GM12878 (cell line): ENCODE measurements around the gene HM13. TPM values are rescaled to one million over a fixed set of nuclear protein-coding genes. Genes with fewer than 3 reads are reported as not detected.

Experiments
- ATAC-seq: fragments of 200-7000 bp; cut with Tn5 transposase; 3 replicates; pipeline ENCODE4 v1.9.1; 2020; ENCODE audit warnings: mild to moderate bottlenecking, moderate library complexity
- BruUV-seq: library from RNA; stranded (reverse); fragments of 400-500 nt; replicated peaks from 2 replicates; lab custom pipeline; 2021; lab: Mats Ljungman, UMichigan
- CTCF ChIA-PET: fragments of 300-600 bp; sonication (Branson Sonifier 250); formaldehyde crosslinking; extraction: SDS; loops from one replicate; lab custom pipeline; 2021; ENCODE audit warnings: inconsistent platforms; lab: Yijun Ruan, JAX
- POLR2A ChIA-PET: fragments of 350-600 bp; formaldehyde crosslinking; extraction: SDS; loops from one replicate; lab custom pipeline; 2021; ENCODE audit warnings: inconsistent platforms; lab: Charles Lee
- RAD21 ChIA-PET: fragments of 300-600 bp; sonication (Branson Sonifier 250); formaldehyde crosslinking; loops from one replicate; lab custom pipeline; 2023; ENCODE audit warnings: antibody characterized with exemption; ENCODE audit not compliant: unreplicated experiment; lab: Charles Lee
- SMC1A ChIA-PET: fragments of 300-600 bp; sonication (Branson Sonifier 250); formaldehyde crosslinking; loops from one replicate; lab custom pipeline; 2023; ENCODE audit not compliant: unreplicated experiment, uncharacterized antibody; lab: Charles Lee
- DNase-seq: peaks from one replicate; pipeline ENCODE4 v3.0.0-alpha.2; 2011; ENCODE audit warnings: low read depth, low spot score
- FAIRE-seq: peaks from 3 replicates; lab custom pipeline; 2011; peaks lifted over from hg19 to GRCh38; lab: Jason Lieb, UNC
- H2AFZ ChIP-seq: 2 replicates; pipeline ENCODE4 v1.6.0; 2011; ENCODE audit warnings: low read depth, low read length, control low read depth; ENCODE audit not compliant: control insufficient read depth
- H3K27ac ChIP-seq: 2 replicates; pipeline ENCODE4 v1.5.1; 2011; ENCODE audit warnings: control low read depth; ENCODE audit not compliant: control insufficient read depth, insufficient read depth
- H3K27me3 ChIP-seq, 2 experiments: replicated peaks in 1 of 2; 2 replicates each; pipeline versions ENCODE4 v1.6.0 to v1.6.1; 2011; ENCODE audit warnings: low read length in 1 of 2; ENCODE audit not compliant: control insufficient read depth in 2 of 2, insufficient read depth in 2 of 2
- H3K36me3 ChIP-seq, 2 experiments: 2 replicates each; pipeline ENCODE4 v1.5.1; 2011; ENCODE audit warnings: low read length in 1 of 2; ENCODE audit not compliant: control insufficient read depth in 2 of 2, insufficient read depth in 2 of 2
- H3K4me1 ChIP-seq: 2 replicates; pipeline ENCODE4 v1.6.1; 2011; ENCODE audit warnings: mild to moderate bottlenecking, low read length, moderate library complexity, mixed read lengths; ENCODE audit not compliant: control insufficient read depth, insufficient read depth
- H3K4me2 ChIP-seq: 2 replicates; pipeline ENCODE4 v1.6.0; 2011; ENCODE audit warnings: control low read depth; ENCODE audit not compliant: control insufficient read depth, insufficient read depth
- H3K4me3 ChIP-seq: fragments of 200-600 bp; sonication (generic); 2 replicates; pipeline ENCODE4 v1.5.1; 2016
- H3K79me2 ChIP-seq: 2 replicates; pipeline ENCODE4 v1.6.0; 2011; ENCODE audit warnings: low read length; ENCODE audit not compliant: control insufficient read depth, insufficient read depth
- H3K9ac ChIP-seq: 2 replicates; pipeline ENCODE4 v1.8.0; 2011; ENCODE audit warnings: low read length, control low read depth, mixed read lengths; ENCODE audit not compliant: control insufficient read depth, insufficient read depth
- H3K9me3 ChIP-seq: replicated peaks from 3 replicates; pipeline ENCODE4 v1.5.1; 2011; ENCODE audit warnings: mild to moderate bottlenecking, low read length; ENCODE audit not compliant: control insufficient read depth, insufficient read depth
- H4K20me1 ChIP-seq: 2 replicates; pipeline ENCODE4 v1.6.0; 2011; ENCODE audit not compliant: control insufficient read depth, insufficient read depth
- HCFC1 ChIP-seq: fragments of 150-350 bp; IDR thresholded peaks from 2 replicates; pipeline ENCODE4 v1.6.1; 2014; ENCODE audit warnings: low read length
- NFXL1 ChIP-seq: fragments of 450-650 bp; IDR thresholded peaks from 2 replicates; pipeline ENCODE4 v1.6.1; 2017; ENCODE audit warnings: antibody characterized with exemption, mild to moderate bottlenecking, borderline replicate concordance
- POLR2A ChIP-seq: IDR thresholded peaks from 2 replicates; pipeline ENCODE4 v1.6.1; 2011; ENCODE audit warnings: low read depth, mild to moderate bottlenecking, low read length
- RAD51 ChIP-seq: fragments of 450-650 bp; IDR thresholded peaks from 2 replicates; pipeline ENCODE4 v1.6.1; 2016; ENCODE audit warnings: moderate library complexity, mild to moderate bottlenecking, inconsistent platforms
- RUNX3 ChIP-seq: IDR thresholded peaks from 2 replicates; pipeline ENCODE4 v1.6.1; 2012; ENCODE audit warnings: low read length, inconsistent platforms
- SMC3 ChIP-seq: IDR thresholded peaks from 2 replicates; pipeline ENCODE4 v1.6.1; 2011; ENCODE audit warnings: low read length, improper control_type of control experiment, borderline replicate concordance
- SREBF1 ChIP-seq: IDR thresholded peaks from 2 replicates; pipeline ENCODE4 v1.6.1; 2012; ENCODE audit warnings: mild to moderate bottlenecking, low read length
- WGBS: methylation state at CpG from one replicate; pipeline ENCODE4 v1.1.6; 2016; ENCODE audit warnings: low lambda C conversion rate; ENCODE audit not compliant: insufficient replicate concordance, insufficient coverage; ENCODE audit errors: missing lambda C conversion rate; 5-methylcytosine and 5-hydroxymethylcytosine counted together
- in situ Hi-C: fragments of 300-500 bp; cut with MboI; formaldehyde crosslinking; loops from 9 replicates; pipeline ENCODE4 v1.14.3; 2018; ENCODE audit warnings: mixed read lengths
- intact Hi-C: fragments of 100-400 bp; cut with micrococcal nuclease; formaldehyde crosslinking; loops from one replicate; pipeline ENCODE4 v1.14.2; 2022; ENCODE audit not compliant: unreplicated experiment
- polyA plus RNA-seq, 11 experiments: library from polyadenylated mRNA; depleted of rRNA in 4 of 11; unstranded in 6 of 11; stranded (reverse) in 5 of 11; fragments of >200 nt; fragmentation: Nextera tagmentation in 4 of 11; fragmentation: Illumina TruSeq in 1 of 11; extraction: Ambion mirVana in 4 of 11; extraction: Trizol in 1 of 11; gene quantifications; 1 replicate in 1 of 11; 2 replicates in 10 of 11; pipeline versions ENCODE4 v1.2.1 to v1.2.3, GENCODE V29; 2011 to 2016; ENCODE audit warnings: inconsistent platforms in 2 of 11, missing spikeins in 2 of 11, low read depth in 1 of 11
- total RNA-seq, 4 experiments: library from RNA; depleted of rRNA in 3 of 4; stranded (reverse); fragments of >200 nt in 3 of 4; fragmentation: Illumina TruSeq in 1 of 4; extraction: Trizol in 1 of 4; gene quantifications; 2 replicates each; pipeline versions ENCODE4 v1.2.1 to v1.2.3, GENCODE V29; 2013 to 2021
- TF ChIP-seq, protein P1 (sequence below): fragments of 450-650 bp; IDR thresholded peaks from 2 replicates; pipeline ENCODE4 v1.6.1; 2017; ENCODE audit warnings: low read depth, mild to moderate bottlenecking, moderate library complexity
- TF ChIP-seq, protein P2 (sequence below): fragments of 450-650 bp; formaldehyde crosslinking; IDR thresholded peaks from 2 replicates; pipeline ENCODE4 v1.4.0; 2022; ENCODE audit warnings: mild to moderate bottlenecking, moderate library complexity

HM13 gene
- total and polyA plus RNA-seq, 10 of the 15 experiments (the other 5 are each of a cell fraction or from before 2014, with no cell fraction given) = 4.8 to 185 (median 81.7) TPM

DNA sequence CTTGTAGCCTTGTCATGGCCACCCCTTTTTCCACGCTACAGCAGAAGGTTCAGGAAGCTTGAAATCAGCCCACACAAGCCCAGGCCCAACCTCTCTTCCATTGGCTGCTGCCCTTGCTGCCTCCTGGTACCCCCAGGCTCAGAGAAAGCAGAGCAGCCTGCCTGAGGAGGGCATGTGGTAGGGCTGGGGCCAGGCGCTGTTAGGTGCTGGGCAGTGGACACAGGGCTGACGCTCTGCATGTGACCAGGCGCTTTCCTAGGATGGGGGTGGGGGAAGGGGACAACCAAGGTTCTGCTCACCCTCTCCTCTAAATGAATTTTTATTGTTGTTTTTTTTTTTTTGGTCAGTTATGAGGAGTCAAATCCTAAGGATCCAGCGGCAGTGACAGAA lies 54.5 kb downstream of the HM13 start:
- Histone ChIP-seq H2AFZ (no peak overlapping the region), H3K79me2 (no peaks in the 10 kb centered on the region), H3K9ac (no peak overlapping the region), H3K4me2 (no peak overlapping the region), H3K27ac (no peak overlapping the region), H3K27me3 (no peaks in the 10 kb centered on the region)
- intact Hi-C loops = loop anchor here (1.0 kb wide), 1 partner anchor 45 kb away; no protein-coding TSS in a partner anchor
- in situ Hi-C loops = no loop called here
- ATAC-seq = no peak
- TF ChIP-seq RAD51 (no peak), POLR2A (peak; percentile 34; the same call in 1 of the 2 replicates)
- TF ChIP-seq, all 136 proteins: peak for 1
- peaks cover 12% of the 10 kb centered on the region for H3K4me1 ChIP-seq
- CTCF ChIA-PET = interaction anchor here (0.8 to 29.1 kb wide), 9 partner anchors 9 to 155 kb away, joined by 3 to 958 read pairs (median 7); partner anchors contain the start of genes BCL2L1 and ID1
- SMC1A ChIA-PET = interaction anchor here (1.8 to 10.3 kb wide), 2 partner anchors 36 to 44 kb away, joined by 8 to 108 read pairs; partner anchors contain the start of gene ID1
- POLR2A ChIA-PET = interaction anchor here (0.5 to 1.9 kb wide), 3 partner anchors 9 to 44 kb away, joined by 3 to 9 read pairs (median 5); no protein-coding TSS in a partner anchor
- no peak for FAIRE-seq
- BruUV-seq = no TSS peak
- no peak overlapping the region for H3K4me3 ChIP-seq
- 90% methylated on average over 5 of the region's 5 CpGs for WGBS
- H3K36me3 ChIP-seq = peaks cover 11 to 14% of the 10 kb centered on the region in 2 experiments; a peak in 3 of 4 replicates
- no peaks in the 10 kb centered on the region for H4K20me1 ChIP-seq
- no peaks in the 10 kb centered on the region for H3K9me3 ChIP-seq
- DNase-seq = no peak
- RAD21 ChIA-PET = interaction anchor here (0.6 to 4.2 kb wide), 6 partner anchors 11 to 155 kb away, joined by 3 to 83 read pairs (median 6); partner anchors contain the start of gene ID1

DNA sequence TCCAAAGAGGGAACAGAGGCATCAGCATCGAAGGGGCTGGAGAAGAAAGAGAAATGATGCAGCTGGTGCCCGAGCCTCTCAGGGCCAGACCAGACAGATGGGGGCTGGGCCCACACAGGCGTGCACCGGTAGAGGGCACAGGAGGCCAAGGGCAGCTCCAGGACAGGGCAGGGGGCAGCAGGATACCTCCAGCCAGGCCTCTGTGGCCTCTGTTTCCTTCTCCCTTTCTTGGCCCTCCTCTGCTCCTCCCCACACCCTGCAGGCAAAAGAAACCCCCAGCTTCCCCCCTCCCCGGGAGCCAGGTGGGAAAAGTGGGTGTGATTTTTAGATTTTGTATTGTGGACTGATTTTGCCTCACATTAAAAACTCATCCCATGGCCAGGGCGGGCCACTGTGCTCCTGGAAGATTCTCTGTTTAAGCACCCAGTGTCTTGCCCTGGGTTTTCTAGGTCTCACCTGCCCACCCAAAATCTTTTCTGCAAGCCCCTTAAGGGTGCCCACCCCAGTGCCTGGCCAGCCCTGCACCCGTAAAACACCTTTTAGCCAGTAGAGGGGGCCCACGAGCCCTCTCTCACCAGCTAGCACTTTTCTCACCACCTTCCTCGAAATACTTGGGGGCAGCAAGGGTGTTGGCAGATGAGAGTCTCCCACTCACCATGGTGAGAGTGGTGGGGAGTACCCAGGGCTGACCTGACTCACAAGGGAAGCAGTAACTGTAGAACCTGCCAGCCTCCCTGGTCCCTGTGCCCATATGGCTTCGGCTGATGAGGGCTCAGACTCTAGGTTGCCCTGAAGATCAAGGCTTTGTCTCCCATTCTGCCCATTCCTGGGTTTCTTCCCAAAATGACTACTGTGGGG lies 55.1 kb downstream of the HM13 start:
- H2AFZ ChIP-seq = no peak overlapping the region
- ChIA-PET POLR2A (interaction anchor here (1.9 kb wide), 1 partner anchor 43 kb away, joined by 9 read pairs; no protein-coding TSS in a partner anchor), CTCF (interaction anchor here (0.6 to 29.1 kb wide), 15 partner anchors 8 to 154 kb away, joined by 3 to 958 read pairs (median 4); partner anchors contain the start of genes BCL2L1 and ID1), SMC1A (interaction anchor here (1.0 to 10.3 kb wide), 3 partner anchors 12 to 43 kb away, joined by 3 to 108 read pairs (median 8); partner anchors contain the start of gene ID1), RAD21 (interaction anchor here (0.6 to 4.2 kb wide), 6 partner anchors 9 to 154 kb away, joined by 3 to 83 read pairs (median 6); partner anchors contain the start of gene ID1)
- H3K27ac ChIP-seq = no peak overlapping the region
- H3K9me3 ChIP-seq = no peaks in the 10 kb centered on the region
- H3K4me3 ChIP-seq = no peak overlapping the region
- peaks cover 12% of the 10 kb centered on the region for H3K4me1 ChIP-seq
- no peak for DNase-seq
- peak; percentile 38 for ATAC-seq
- no peaks in the 10 kb centered on the region for H3K79me2 ChIP-seq
- H3K9ac ChIP-seq = no peak overlapping the region
- intact Hi-C loops = loop anchor here (1.0 kb wide), 1 partner anchor 44 kb away; no protein-coding TSS in a partner anchor
- peaks cover 9 to 11% of the 10 kb centered on the region in 2 experiments; a peak in 3 of 4 replicates for H3K36me3 ChIP-seq
- FAIRE-seq = peak; percentile 64
- 45% methylated on average over 10 of the region's 10 CpGs for WGBS
- no TSS peak for BruUV-seq
- in situ Hi-C loops = loop anchor here (5.0 kb wide), 1 partner anchor 38 kb away; the partner anchor contains the start of gene ID1
- no peaks in the 10 kb centered on the region for H3K27me3 ChIP-seq
- H3K4me2 ChIP-seq = no peak overlapping the region
- H4K20me1 ChIP-seq = no peaks in the 10 kb centered on the region
- TF ChIP-seq, protein P1, sequence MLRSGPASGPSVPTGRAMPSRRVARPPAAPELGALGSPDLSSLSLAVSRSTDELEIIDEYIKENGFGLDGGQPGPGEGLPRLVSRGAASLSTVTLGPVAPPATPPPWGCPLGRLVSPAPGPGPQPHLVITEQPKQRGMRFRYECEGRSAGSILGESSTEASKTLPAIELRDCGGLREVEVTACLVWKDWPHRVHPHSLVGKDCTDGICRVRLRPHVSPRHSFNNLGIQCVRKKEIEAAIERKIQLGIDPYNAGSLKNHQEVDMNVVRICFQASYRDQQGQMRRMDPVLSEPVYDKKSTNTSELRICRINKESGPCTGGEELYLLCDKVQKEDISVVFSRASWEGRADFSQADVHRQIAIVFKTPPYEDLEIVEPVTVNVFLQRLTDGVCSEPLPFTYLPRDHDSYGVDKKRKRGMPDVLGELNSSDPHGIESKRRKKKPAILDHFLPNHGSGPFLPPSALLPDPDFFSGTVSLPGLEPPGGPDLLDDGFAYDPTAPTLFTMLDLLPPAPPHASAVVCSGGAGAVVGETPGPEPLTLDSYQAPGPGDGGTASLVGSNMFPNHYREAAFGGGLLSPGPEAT = no peak
- TF ChIP-seq, protein P2, sequence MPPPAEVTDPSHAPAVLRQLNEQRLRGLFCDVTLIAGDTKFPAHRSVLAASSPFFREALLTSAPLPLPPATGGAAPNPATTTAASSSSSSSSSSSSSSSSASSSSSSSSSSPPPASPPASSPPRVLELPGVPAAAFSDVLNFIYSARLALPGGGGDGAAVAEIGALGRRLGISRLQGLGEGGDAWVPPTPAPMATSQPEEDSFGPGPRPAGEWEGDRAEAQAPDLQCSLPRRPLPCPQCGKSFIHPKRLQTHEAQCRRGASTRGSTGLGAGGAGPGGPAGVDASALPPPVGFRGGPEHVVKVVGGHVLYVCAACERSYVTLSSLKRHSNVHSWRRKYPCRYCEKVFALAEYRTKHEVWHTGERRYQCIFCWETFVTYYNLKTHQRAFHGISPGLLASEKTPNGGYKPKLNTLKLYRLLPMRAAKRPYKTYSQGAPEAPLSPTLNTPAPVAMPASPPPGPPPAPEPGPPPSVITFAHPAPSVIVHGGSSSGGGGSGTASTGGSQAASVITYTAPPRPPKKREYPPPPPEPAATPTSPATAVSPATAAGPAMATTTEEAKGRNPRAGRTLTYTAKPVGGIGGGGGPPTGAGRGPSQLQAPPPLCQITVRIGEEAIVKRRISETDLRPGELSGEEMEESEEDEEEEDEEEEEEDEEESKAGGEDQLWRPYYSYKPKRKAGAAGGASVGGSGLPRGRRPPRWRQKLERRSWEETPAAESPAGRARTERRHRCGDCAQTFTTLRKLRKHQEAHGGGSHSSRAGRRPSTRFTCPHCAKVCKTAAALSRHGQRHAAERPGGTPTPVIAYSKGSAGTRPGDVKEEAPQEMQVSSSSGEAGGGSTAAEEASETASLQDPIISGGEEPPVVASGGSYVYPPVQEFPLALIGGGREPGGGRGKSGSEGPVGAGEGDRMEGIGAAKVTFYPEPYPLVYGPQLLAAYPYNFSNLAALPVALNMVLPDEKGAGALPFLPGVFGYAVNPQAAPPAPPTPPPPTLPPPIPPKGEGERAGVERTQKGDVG (CRISPR knock-in tag) = no peak
- TF ChIP-seq HCFC1 (no peak), SREBF1 (no peak), NFXL1 (no peak), SMC3 (peak; percentile 71), RUNX3 (0 out of 2 replicates have a peak, but pooled peaks have one; percentile 9)
